ENCODE data around the gene USP20. TPM values are rescaled to one million over a fixed set of nuclear protein-coding genes. Genes with fewer than 3 reads are reported as not detected.
"Not testable (repeated sequence)": the region's sequence is repeated elsewhere in the genome, so short reads cannot be mapped to it uniquely, and the experiment has no call there.

Gene USP20
- total RNA-seq, 1 experiment from 2014 or later = 22.1 TPM

DNA sequence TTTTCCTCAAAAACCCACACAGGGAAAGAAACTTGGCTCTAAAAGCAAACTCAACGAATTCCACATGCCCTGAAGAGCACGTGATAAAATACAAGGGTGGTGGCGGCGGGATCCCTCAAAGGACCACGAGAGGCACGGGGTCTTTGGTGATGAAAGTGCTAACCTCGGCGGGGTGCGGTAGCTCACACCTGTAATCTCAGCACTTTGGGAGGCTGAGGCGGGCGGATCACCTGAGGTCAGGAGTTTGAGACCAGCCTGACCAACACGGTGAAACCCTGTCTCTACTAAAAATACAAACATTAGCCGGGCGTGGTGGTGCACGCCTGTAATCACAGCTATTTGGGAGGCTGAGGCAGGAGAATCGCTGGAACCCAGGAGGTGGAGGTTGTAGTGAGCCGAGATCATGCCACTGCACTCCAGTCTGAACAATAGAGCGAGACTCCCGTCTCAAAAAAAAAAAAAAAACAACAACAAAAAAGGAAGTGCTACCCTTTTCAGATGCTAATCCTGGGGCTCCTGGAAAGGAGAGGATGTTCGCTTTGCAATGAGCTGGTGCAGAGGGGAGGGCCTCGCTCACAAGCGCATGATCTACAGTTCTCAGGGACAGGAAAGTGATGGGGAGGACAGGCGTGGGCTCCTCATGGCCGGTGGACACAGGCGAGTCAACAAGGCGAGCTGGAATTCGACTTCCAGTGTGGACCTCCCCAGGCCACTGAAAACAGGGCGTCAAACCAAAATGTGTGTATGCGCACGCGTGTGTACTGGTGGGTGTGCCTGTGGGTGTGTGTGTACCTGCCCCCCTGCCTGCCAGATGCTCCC, 54.1 kb downstream of the USP20 start:
- Histone ChIP-seq H3K79me2 (ENCODE audit: low read depth) (no peaks in the 10 kb centered on the region), H3K9me3 (ENCODE audit: insufficient read depth, low read depth) (no peaks in the 10 kb centered on the region), H4K20me1 (ENCODE audit: insufficient read depth) (no peaks in the 10 kb centered on the region), H3K36me3 (ENCODE audit: low read depth) (no peaks in the 10 kb centered on the region), H3F3A (ENCODE audit: insufficient read depth, low read depth) (peaks cover 9% of the 10 kb centered on the region; the same call in 1 of the 2 replicates), H3K4me3 (no peak overlapping the region), H3K27me3 (ENCODE audit: insufficient read depth, low read depth) (no peaks in the 10 kb centered on the region), H3K27ac (no peak overlapping the region), H3K9me2 (ENCODE audit: insufficient read depth) (no peaks in the 10 kb centered on the region), H3K4me2 (no peak overlapping the region), H2AFZ (no peak overlapping the region), H3K4me1 (replicated peaks; ENCODE audit: insufficient read depth) (peaks cover 38% of the 10 kb centered on the region)
- no peak for DNase-seq
- BruUV-seq (replicated peaks) = no TSS peak
- intact Hi-C loops (cut with micrococcal nuclease; ENCODE audit: unreplicated experiment) = loop anchor here (5.0 to 10.0 kb wide), 4 partner anchors 108 to 795 kb away; no protein-coding TSS in a partner anchor
- POLR2A ChIA-PET (ENCODE audit: unreplicated experiment) = interaction anchor here (0.5 kb wide), 1 partner anchor 50 kb away, joined by 5 read pairs; no protein-coding TSS in a partner anchor
- CTCF ChIA-PET = interaction anchor here (0.7 kb wide), 2 partner anchors 153 to 602 kb away, joined by 3 to 12 read pairs; no protein-coding TSS in a partner anchor
- TF ChIP-seq, protein P1, sequence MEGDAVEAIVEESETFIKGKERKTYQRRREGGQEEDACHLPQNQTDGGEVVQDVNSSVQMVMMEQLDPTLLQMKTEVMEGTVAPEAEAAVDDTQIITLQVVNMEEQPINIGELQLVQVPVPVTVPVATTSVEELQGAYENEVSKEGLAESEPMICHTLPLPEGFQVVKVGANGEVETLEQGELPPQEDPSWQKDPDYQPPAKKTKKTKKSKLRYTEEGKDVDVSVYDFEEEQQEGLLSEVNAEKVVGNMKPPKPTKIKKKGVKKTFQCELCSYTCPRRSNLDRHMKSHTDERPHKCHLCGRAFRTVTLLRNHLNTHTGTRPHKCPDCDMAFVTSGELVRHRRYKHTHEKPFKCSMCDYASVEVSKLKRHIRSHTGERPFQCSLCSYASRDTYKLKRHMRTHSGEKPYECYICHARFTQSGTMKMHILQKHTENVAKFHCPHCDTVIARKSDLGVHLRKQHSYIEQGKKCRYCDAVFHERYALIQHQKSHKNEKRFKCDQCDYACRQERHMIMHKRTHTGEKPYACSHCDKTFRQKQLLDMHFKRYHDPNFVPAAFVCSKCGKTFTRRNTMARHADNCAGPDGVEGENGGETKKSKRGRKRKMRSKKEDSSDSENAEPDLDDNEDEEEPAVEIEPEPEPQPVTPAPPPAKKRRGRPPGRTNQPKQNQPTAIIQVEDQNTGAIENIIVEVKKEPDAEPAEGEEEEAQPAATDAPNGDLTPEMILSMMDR (conservative IDR thresholded peaks at IDR 0.05) = no peak
- TF ChIP-seq EZH2 (IDR thresholded peaks at IDR 0.05; ENCODE audit: low read depth) = no peak

DNA sequence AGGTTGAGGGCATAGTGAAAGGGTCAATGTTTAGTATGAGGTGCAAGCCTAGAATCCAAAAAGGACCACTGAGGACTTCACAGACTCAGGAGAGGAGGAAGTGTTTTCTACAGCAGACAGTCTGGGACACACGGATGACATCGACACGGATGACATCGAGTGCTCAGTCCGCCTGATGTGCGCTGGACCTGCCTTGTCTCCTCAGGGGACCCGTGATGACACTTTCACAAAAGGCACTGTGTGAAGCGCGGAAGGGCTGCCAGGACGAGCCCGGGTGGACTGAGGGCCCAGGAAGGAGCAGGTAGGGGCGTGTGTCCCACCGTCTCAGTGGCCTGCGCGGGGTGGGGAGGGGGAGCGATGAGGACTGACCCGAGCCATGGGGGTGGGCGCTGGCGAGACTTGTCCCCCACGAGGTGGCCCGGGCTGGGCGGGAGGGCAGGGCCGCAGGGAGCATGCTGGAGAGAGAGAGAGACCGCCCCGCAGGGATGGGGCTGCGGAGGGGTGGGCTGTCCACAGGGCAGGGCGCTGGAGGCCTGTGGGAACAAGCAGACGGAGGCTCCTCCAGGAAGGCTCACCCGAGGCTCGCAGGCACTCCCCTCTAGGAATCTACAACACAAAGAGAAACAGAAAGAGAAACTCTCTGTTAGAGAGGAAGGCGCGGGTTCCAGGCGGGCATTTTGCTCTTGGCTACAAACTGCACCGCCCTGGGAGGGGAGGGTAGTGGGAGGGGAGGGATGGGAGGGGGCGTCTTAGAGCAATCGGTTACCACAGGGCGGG, 54.9 kb downstream of the USP20 start:
- Histone ChIP-seq H4K20me1 (ENCODE audit: insufficient read depth) (no peaks in the 10 kb centered on the region), H2AFZ (no peak overlapping the region), H3K4me2 (no peak overlapping the region), H3K79me2 (ENCODE audit: low read depth) (no peaks in the 10 kb centered on the region), H3K27me3 (ENCODE audit: insufficient read depth, low read depth) (no peaks in the 10 kb centered on the region), H3F3A (ENCODE audit: insufficient read depth, low read depth) (peaks cover 10% of the 10 kb centered on the region; the same call in 1 of the 2 replicates), H3K9me3 (ENCODE audit: insufficient read depth, low read depth) (no peaks in the 10 kb centered on the region), H3K36me3 (ENCODE audit: low read depth) (0 out of 2 replicates have a peak, but pooled peaks cover under 1% of the 10 kb centered on the region), H3K4me1 (replicated peaks; ENCODE audit: insufficient read depth) (peaks cover 30% of the 10 kb centered on the region), H3K9me2 (ENCODE audit: insufficient read depth) (no peaks in the 10 kb centered on the region), H3K4me3 (no peak overlapping the region), H3K27ac (no peak overlapping the region)
- no TSS peak for BruUV-seq (replicated peaks)
- intact Hi-C loops (cut with micrococcal nuclease; ENCODE audit: unreplicated experiment) = loop anchor here (5.0 to 10.0 kb wide), 4 partner anchors 107 to 795 kb away; no protein-coding TSS in a partner anchor
- no peak for DNase-seq
- POLR2A ChIA-PET (ENCODE audit: unreplicated experiment) = interaction anchor here (0.5 to 0.7 kb wide), 2 partner anchors 49 to 161 kb away, joined by 4 to 5 read pairs; no protein-coding TSS in a partner anchor
- no peak for TF ChIP-seq EZH2 (IDR thresholded peaks at IDR 0.05; ENCODE audit: low read depth)
- TF ChIP-seq, protein P1 (conservative IDR thresholded peaks at IDR 0.05) = no peak
- CTCF ChIA-PET = no interaction called here

DNA sequence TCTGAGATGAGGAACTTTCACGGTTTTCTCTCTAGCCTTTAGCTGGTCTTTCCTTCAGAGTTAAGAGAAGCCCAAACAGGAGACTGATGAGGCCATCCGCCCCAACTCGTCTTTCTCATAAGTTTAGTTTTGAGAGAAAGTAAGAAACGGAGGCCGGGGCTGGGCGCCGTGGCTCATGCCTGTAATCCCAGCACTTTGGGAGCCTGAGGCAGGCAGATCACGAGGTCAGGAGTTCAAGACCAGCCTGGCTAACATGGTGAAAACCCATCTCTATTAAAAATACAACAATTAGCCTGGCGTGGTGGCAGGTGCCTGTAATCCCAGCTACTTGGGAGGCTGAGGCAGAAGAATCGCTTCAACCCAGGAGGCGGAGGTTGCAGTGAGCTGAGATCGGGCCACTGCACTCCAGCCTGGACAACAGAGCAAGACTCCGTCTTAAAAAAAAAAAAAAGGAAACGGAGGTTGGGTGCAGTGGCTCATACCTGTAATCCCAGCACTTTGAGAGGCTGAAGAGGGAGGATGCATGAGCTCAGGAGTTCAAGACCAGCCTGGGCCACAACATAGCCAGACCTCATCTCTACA, 55.6 kb downstream of the USP20 start:
- Histone ChIP-seq H3K4me1 (replicated peaks; ENCODE audit: insufficient read depth) (peaks cover 25% of the 10 kb centered on the region), H3F3A (ENCODE audit: insufficient read depth, low read depth) (peaks cover 16% of the 10 kb centered on the region; the same call in 1 of the 2 replicates)
- H3K4me3 ChIP-seq; H3K27me3 ChIP-seq (ENCODE audit: insufficient read depth, low read depth); H3K79me2 ChIP-seq (ENCODE audit: low read depth); intact Hi-C loops (cut with micrococcal nuclease; ENCODE audit: unreplicated experiment); DNase-seq; H3K9me3 ChIP-seq (ENCODE audit: insufficient read depth, low read depth); H2AFZ ChIP-seq; CTCF ChIA-PET; H4K20me1 ChIP-seq (ENCODE audit: insufficient read depth); BruUV-seq (replicated peaks); H3K36me3 ChIP-seq (ENCODE audit: low read depth); H3K9me2 ChIP-seq (ENCODE audit: insufficient read depth); H3K4me2 ChIP-seq; H3K27ac ChIP-seq: not testable (repeated sequence)
- POLR2A ChIA-PET (ENCODE audit: unreplicated experiment) = interaction anchor here (0.6 to 0.7 kb wide), 2 partner anchors 67 to 161 kb away, joined by 4 to 6 read pairs; no protein-coding TSS in a partner anchor

All from PC-9 (cell line).